GM23248 (cell line): ENCODE measurements around the gene WNT7B. TPM values are rescaled to one million over a fixed set of nuclear protein-coding genes. Genes with fewer than 3 reads are reported as not detected.

ENCODE experiments used
- DNase-seq: peaks from one replicate; pipeline ENCODE4 v3.0.0-alpha.2; 2015
- H2AFZ ChIP-seq: fragments of 200-600 bp; sonication (generic); 2 replicates; pipeline ENCODE4 v1.6.1; 2016; ENCODE audit warnings: antibody characterized with exemption
- H3F3A ChIP-seq: fragments of 200-600 bp; sonication (generic); 2 replicates; pipeline ENCODE4 v1.6.1; 2016; ENCODE audit warnings: mild to moderate bottlenecking, antibody characterized with exemption, mixed run types; ENCODE audit not compliant: insufficient read depth
- H3K27ac ChIP-seq: fragments of 200-600 bp; sonication (generic); 2 replicates; pipeline ENCODE4 v1.5.1; 2016; ENCODE audit warnings: mild to moderate bottlenecking
- H3K27me3 ChIP-seq: fragments of 200-600 bp; sonication (generic); replicated peaks from 2 replicates; pipeline ENCODE4 v1.6.1; 2016; ENCODE audit warnings: mild to moderate bottlenecking; ENCODE audit not compliant: insufficient read depth
- H3K36me3 ChIP-seq: fragments of 200-600 bp; sonication (generic); 2 replicates; pipeline ENCODE4 v1.6.1; 2016; ENCODE audit warnings: low read depth, mild to moderate bottlenecking
- H3K4me1 ChIP-seq: fragments of 200-600 bp; sonication (generic); 2 replicates; pipeline ENCODE4 v1.6.1; 2016; ENCODE audit warnings: mild to moderate bottlenecking; ENCODE audit not compliant: insufficient read depth
- H3K4me2 ChIP-seq: fragments of 200-600 bp; sonication (generic); one replicate; pipeline ENCODE4 v1.6.1; 2016; ENCODE audit warnings: mild to moderate bottlenecking; ENCODE audit not compliant: unreplicated experiment
- H3K4me3 ChIP-seq: fragments of 200-600 bp; sonication (generic); 2 replicates; pipeline ENCODE4 v1.5.1; 2016; ENCODE audit warnings: mild to moderate bottlenecking
- H3K79me2 ChIP-seq: fragments of 200-600 bp; sonication (generic); 2 replicates; pipeline ENCODE4 v1.6.1; 2016; ENCODE audit warnings: mild to moderate bottlenecking; ENCODE audit not compliant: insufficient read depth
- H3K9ac ChIP-seq: fragments of 200-600 bp; sonication (generic); 2 replicates; pipeline ENCODE4 v1.6.1; 2016; ENCODE audit warnings: mild to moderate bottlenecking
- H3K9me2 ChIP-seq: fragments of 200-600 bp; sonication (generic); 2 replicates; pipeline ENCODE4 v1.6.1; 2016; ENCODE audit warnings: mixed run types, mild to moderate bottlenecking, moderate library complexity; ENCODE audit not compliant: insufficient read depth
- H3K9me3 ChIP-seq: fragments of 200-600 bp; sonication (generic); one replicate; pipeline ENCODE4 v1.6.1; 2017; ENCODE audit warnings: low read depth
- H4K20me1 ChIP-seq: fragments of 200-600 bp; sonication (generic); 2 replicates; pipeline ENCODE4 v1.6.0; 2016; ENCODE audit not compliant: insufficient read depth
- EZH2 ChIP-seq: fragments of 200-600 bp; sonication (generic); IDR thresholded peaks from 2 replicates; pipeline ENCODE4 v1.6.1; 2018; ENCODE audit warnings: antibody characterized with exemption, mild to moderate bottlenecking; ENCODE audit not compliant: insufficient read depth, poor library complexity, severe bottlenecking
- EZH2phosphoT487 ChIP-seq: fragments of 200-600 bp; sonication (generic); IDR thresholded peaks from 2 replicates; pipeline ENCODE4 v1.6.1; 2018; ENCODE audit warnings: antibody characterized with exemption, moderate library complexity, mild to moderate bottlenecking, low read depth; ENCODE audit not compliant: insufficient read depth
- WGBS, 2 experiments: methylation state at CpG; one replicate each; pipeline ENCODE4 v1.1.6; 2015 to 2017; ENCODE audit warnings: low lambda C conversion rate in 2 of 2, low coverage in 1 of 2; ENCODE audit errors: missing lambda C conversion rate in 2 of 2; 5-methylcytosine and 5-hydroxymethylcytosine counted together
- in situ Hi-C: fragments of 300-500 bp; cut with MboI; formaldehyde crosslinking; loops from 2 replicates; pipeline ENCODE4 v1.15.0; 2020
- polyA plus RNA-seq: library from polyadenylated mRNA; unstranded; fragments of >200 nt; fragmentation: Nextera tagmentation; extraction: Ambion mirVana; gene quantifications from 2 replicates; pipeline ENCODE4 v1.2.1, GENCODE V29; 2016
- total RNA-seq: library from RNA; depleted of rRNA; stranded (reverse); fragments of >200 nt; shearing (Covaris generic); gene quantifications from 2 replicates; pipeline ENCODE4 v1.2.3, GENCODE V29; 2014

Gene WNT7B
- total and polyA plus RNA-seq, 2 experiments from 2014 or later: not detected

- in situ Hi-C loops: loop anchor here (10.0 kb wide), 1 partner anchor 379 kb away; no protein-coding TSS in a partner anchor
- H3K4me3 ChIP-seq: no peak overlapping the region
- no peaks in the 10 kb centered on the region for H3K36me3 ChIP-seq
- H3K9ac ChIP-seq: no peak overlapping the region
- H3K9me3 ChIP-seq: no peaks in the 10 kb centered on the region
- H3K27me3 ChIP-seq: no peaks in the 10 kb centered on the region
- H3F3A ChIP-seq: no peaks in the 10 kb centered on the region
- H3K4me2 ChIP-seq: no peak overlapping the region
- H3K27ac ChIP-seq: no peak overlapping the region
- WGBS, 2 experiments: 85 to 89% methylated on average over 7 of the region's 7 CpGs
- H4K20me1 ChIP-seq: no peaks in the 10 kb centered on the region
- H3K9me2 ChIP-seq: no peaks in the 10 kb centered on the region
- DNase-seq: no peak
- H3K4me1 ChIP-seq: peaks cover 6% of the 10 kb centered on the region
- TF ChIP-seq EZH2phosphoT487 (no peak), EZH2 (no peak)
- H2AFZ ChIP-seq: no peak overlapping the region
- no peaks in the 10 kb centered on the region for H3K79me2 ChIP-seq
Measured at GRCh38 chr22:45963821-45964220, 13.1 kb downstream of the WNT7B start.

- WGBS, 2 experiments: 78 to 79% methylated on average over 11 to 12 of the region's 12 CpGs
- in situ Hi-C loops: loop anchor here (10.0 kb wide), 1 partner anchor 378 kb away; no protein-coding TSS in a partner anchor
- no peak for DNase-seq
Measured at GRCh38 chr22:45962756-45963324, 14.1 kb downstream of the WNT7B start.

GRCh38 chr22:45962434-45962718 lies 14.6 kb downstream of the WNT7B start:
- no peak for TF ChIP-seq EZH2phosphoT487
- no peak for TF ChIP-seq EZH2
- Histone ChIP-seq H4K20me1 (no peaks in the 10 kb centered on the region), H2AFZ (no peak overlapping the region), H3K4me3 (no peak overlapping the region), H3K79me2 (no peaks in the 10 kb centered on the region), H3K4me2 (no peak overlapping the region), H3K27ac (no peak overlapping the region), H3K4me1 (no peaks in the 10 kb centered on the region), H3K9me3 (no peaks in the 10 kb centered on the region), H3K9me2 (no peaks in the 10 kb centered on the region), H3K9ac (no peak overlapping the region), H3K27me3 (no peaks in the 10 kb centered on the region), H3F3A (no peaks in the 10 kb centered on the region), H3K36me3 (no peaks in the 10 kb centered on the region)
- WGBS, 2 experiments: 88 to 89% methylated on average over 1 of the region's 1 CpG
- in situ Hi-C loops: loop anchor here (10.0 kb wide), 1 partner anchor 378 kb away; no protein-coding TSS in a partner anchor
- DNase-seq: no peak

More at GRCh38 chr22:45962756-45963324, 14.1 kb downstream of the WNT7B start:
- H3K9ac ChIP-seq: no peak overlapping the region
- no peaks in the 10 kb centered on the region for H3K4me1 ChIP-seq
- H3K4me2 ChIP-seq: no peak overlapping the region
- no peaks in the 10 kb centered on the region for H3K9me3 ChIP-seq
- H3K27ac ChIP-seq: no peak overlapping the region
- no peaks in the 10 kb centered on the region for H3K36me3 ChIP-seq
- H3F3A ChIP-seq: no peaks in the 10 kb centered on the region
- no peak overlapping the region for H3K4me3 ChIP-seq
- no peaks in the 10 kb centered on the region for H4K20me1 ChIP-seq
- H3K9me2 ChIP-seq: no peaks in the 10 kb centered on the region
- no peaks in the 10 kb centered on the region for H3K79me2 ChIP-seq
- no peak overlapping the region for H2AFZ ChIP-seq
- TF ChIP-seq EZH2phosphoT487: no peak
- no peak for TF ChIP-seq EZH2
- no peaks in the 10 kb centered on the region for H3K27me3 ChIP-seq

DNA sequence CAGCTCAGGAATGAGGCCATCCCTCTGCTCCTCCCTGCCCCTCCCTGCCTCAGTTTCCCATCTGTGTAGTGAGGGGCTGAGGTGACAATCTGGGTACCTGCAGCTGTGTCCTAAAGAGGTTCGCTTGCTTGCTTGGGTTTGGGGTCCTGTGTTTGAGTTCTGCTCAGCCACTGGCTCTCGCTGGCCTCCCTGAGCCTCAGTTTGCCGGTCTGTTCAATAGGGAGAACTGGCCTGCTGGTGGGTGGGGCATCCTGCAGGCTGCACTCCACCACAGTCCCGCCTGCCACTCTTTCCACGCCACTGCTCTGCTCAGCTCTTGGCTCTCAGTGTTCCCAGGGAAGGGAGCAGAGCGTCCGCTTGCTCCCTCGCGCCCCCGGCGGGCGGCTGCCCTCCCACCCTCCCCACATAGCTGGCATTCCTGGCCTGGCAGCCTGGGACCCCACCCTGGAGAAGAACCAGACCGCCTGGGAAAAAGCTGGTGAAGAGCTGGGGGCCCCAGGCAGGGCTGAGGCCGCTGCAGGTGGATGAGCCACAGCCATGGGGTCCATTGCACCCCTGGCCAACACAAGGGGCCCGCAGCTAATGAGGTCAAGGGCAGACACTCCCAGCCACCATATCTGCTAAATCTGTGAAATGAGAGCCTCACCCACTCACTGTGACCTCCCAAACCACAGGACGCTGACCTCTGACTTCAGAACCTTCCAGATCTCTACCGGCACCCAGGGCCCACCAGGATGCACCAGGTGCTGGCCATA lies 15.1 kb downstream of the WNT7B start:
- Histone ChIP-seq H3K27me3 (no peaks in the 10 kb centered on the region), H2AFZ (no peak overlapping the region), H3K36me3 (no peaks in the 10 kb centered on the region), H3K27ac (no peak overlapping the region), H3F3A (no peaks in the 10 kb centered on the region), H4K20me1 (no peaks in the 10 kb centered on the region), H3K4me2 (no peak overlapping the region), H3K4me3 (no peak overlapping the region), H3K9me2 (no peaks in the 10 kb centered on the region), H3K4me1 (no peaks in the 10 kb centered on the region), H3K79me2 (no peaks in the 10 kb centered on the region), H3K9ac (no peak overlapping the region), H3K9me3 (no peaks in the 10 kb centered on the region)
- TF ChIP-seq EZH2 (no peak), EZH2phosphoT487 (no peak)
- WGBS, 2 experiments: 73 to 87% methylated on average over 11 to 16 of the region's 17 CpGs
- no peak for DNase-seq
- in situ Hi-C loops: loop anchor here (10.0 kb wide), 1 partner anchor 377 kb away; no protein-coding TSS in a partner anchor
